Activated CD8-positive, alpha-beta memory T cell treated with anti-CD3 and anti-CD28 coated beads for 24 hours (primary cell): ENCODE measurements around the gene CACNA1D.

Source experiments
- DNase-seq: peaks from one replicate; pipeline ENCODE4 v3.0.0-alpha.2; 2020

Gene CACNA1D

DNA sequence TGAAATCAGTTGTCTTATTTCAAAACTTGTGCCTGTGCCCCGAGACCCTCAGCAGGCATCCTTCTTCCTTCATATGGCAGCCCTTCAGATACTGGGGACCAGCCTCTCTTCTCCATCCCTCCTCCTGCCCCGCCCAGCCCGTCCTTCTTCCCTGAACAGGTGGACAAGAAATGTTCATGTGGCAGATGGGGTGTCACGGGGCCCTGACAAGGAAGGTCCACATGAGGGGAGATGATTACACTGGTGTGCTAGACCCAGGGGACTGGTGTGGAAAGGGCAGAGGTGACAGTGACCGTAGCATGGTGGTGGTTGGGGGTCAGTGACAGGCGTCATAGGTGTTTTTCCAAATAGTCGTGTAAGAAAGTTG lies 200.9 kb downstream of the CACNA1D start:
- no peak for DNase-seq

DNA sequence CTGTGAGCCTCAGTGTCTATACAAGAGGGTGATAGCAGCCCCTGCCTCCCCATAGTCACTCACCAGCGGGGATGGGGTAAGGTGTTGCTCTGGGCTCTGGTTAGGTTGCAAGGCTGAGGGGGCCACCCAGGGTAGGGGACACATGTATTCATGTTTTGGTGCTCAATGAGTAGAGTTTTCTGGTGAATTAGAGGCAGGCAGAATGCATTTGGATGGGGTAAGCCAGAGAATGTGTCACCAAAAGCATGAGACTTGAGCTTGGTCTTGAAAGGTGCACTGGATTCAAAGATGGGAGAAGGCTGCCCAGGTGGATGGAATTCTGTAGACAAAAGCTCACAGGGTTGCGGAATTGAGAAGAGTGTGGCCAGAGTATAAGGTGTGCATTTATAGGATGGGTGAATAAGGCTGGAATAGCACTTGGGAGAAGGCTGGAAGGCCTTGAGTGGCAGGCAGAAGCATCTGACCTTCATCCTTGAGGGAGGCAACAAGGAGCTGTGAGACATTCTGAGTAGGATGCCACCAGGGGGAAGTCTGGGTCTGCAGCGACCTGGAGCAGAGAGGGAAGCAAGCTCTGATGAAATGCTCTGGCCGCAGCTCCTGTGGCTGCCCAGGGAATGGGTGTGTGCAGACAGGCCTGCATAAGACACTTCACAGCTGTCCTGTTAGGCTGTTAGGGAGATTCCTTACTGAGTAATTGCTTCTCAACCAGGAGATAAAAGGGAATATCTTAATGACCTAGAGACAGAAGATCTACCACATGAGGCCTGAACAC lies 202.2 kb downstream of the CACNA1D start:
- no peak for DNase-seq

DNA sequence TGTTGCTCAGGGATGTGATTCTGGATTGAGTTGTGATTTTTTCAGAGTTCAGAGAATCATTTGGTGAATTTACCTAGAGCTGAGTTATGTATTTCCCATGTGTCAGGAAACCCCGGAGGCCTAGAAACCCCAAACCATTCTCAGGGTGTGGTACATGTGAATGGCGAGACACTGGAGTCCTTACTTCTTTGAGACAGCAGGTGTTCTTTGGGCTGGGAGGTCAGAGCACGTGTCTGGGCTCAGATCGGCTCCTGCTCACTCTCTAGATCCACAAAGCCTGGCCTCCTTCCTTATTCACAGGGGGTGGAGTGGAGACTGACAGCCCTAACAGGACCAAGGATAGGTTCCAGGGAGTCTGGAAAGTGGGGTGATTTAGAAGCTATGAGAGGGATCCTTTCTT lies 206.0 kb downstream of the CACNA1D start:
- no peak for DNase-seq

DNA sequence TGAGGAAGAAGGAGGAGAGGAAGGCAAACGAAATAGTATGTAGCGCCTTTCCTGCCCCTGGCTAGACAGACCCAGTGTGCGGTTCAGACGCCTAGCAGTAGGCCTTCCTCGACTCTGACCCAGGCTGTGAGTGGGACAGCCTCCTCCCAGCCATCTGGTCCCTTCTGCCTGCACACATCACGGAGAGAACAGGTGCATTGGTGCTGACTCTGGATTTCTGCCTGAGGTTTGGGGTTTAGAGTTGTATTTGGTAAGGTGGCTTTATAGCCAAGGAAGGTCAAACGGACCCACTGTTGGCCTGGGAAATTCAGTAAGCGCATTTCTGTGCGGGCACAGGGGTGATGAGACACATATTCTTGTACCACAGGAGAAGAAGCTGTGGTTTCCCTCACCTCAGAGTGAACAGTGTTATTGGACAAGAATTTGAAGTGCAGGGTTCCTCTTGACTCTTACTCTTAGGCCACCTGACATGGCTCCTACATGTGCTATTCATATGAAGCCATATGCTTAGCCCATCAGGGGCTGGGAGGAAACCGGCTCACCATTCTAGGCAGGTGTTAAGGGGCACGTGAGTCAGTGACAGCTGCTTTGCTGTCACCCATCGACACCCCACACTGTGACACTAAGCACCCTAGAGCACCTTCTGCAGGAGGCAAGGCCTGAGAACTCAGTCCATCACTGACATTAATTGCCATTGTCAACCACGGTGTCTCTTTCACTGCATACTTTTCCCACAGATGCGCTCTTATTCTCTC lies 208.5 kb downstream of the CACNA1D start:
- peak; percentile 24 for DNase-seq

DNA sequence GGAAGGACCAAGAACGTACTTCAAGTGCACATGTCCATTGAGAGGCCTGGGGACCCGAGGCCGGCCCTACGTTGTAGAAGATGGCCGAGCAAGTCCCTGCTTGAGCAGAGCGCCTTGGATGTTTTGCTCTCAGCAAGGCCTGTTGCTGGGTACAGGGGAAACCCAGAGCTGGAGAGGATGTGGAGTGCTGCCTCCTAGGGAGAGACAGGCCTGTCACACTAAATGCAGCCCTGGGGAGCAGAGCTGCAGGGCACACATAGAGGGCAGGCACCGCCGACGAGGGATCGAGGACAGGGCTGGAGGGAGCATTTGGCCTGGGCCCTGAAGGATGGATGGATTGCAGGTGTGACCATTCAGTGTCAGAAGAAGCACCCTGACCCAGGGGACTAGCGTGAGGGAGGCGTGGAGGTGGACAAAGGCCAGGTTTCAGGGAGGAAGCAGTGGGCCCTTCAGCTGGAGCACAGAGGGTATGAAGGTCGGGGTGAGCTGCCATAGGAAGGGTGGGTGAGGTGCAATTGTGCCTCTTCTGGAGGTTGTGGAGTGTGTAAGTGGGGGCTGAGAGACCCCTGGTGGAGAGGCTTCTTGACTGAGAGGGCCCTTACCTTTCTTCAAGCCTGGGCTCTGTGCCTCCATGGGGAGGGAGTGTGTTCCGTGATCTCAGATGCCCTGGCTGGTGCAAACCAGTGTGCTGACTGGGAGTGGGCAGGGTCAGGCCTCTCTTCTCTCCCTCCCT lies 209.4 kb downstream of the CACNA1D start:
- DNase-seq: peak; percentile 45

DNA sequence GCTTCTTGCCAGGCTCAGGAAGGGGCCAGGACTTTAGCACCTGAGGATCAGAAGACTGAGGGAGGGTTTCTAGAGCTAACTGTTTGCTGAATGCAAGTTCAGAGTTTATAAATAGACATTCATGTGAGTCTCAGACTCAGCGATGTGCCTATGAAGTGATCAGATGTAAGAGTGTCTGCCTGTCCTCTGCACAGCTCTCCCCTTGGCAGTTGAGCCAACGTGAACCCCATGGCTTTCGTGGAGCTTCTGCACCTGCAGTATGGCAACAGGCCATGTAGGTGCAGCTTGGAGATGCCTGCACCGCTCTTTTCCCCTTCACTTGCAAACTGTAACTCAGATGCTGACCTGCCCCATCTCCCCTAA lies 209.9 kb downstream of the CACNA1D start:
- peak; percentile 24 for DNase-seq

DNA sequence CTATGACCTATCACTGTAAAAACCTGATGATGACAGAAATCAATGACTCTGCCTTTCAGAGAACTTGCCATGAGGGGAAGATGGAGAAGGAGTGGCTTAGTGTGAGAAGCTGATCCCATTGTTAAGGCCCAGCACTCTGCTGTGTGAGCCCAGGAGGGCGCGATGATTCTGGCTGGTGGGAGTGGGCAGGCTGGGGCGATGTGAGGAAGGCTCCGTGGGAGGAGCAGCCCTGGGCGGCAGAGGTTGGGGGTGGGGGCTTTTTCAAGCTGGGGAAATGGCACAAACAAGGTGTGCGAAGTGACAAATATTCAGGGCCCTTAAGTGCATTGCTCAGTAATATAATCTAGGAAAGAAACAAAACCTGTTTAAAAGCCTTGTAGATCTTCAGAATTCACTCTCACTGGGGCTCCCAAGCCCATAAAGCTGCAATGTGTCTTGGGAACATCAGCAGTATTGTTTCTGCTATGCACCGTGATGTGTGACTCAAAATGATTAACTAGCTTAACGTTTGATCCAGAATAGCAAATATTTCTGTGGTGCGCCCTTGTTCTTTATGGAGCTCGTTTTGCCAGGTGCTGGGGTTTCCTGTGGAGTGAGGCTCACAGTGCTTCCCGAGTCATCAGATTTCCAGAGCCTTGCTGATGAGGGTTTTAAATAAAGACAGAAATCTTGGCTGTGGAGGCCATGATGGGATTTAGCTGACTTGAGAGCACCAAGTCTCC lies 210.8 kb downstream of the CACNA1D start:
- no peak for DNase-seq

DNA sequence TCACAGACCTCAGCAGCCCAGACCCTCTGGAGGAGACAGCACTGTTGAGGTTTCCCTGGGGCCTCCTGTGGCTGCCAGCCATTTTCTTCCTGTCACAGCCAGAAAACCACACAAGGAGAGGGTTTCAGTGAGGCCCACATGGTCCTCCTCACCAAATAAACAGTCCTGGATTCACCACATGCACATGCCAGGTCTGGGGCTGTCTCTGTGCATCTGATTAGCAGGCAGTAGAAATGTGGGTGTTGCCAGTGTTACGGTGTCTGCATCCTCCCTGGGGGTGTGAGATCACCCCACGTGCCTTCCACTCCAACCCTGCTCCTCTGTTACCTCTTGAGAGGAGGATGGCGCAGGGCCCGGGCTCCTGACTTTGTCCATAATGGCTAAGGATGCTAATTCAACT lies 211.4 kb downstream of the CACNA1D start:
- DNase-seq: peak; percentile 49

DNA sequence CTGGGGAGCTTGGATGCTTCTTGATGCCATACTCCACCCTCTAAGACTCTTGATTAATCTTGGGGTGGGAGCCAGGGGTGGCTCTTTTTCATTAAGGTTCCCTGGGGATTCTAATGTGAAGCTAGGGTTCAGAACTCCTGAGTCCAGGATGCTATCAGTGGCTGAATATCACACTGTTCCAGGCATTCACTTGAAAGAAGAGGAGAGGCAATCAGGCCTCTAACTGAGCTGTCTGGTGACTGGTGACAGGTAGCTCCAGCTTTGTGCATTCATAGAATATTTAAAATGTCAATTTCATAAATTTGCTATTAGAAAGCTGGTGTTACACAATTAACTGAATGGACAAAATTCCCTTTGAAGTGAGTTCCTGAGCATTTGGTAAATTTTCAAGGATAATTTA lies 212.8 kb downstream of the CACNA1D start:
- DNase-seq: no peak

DNA sequence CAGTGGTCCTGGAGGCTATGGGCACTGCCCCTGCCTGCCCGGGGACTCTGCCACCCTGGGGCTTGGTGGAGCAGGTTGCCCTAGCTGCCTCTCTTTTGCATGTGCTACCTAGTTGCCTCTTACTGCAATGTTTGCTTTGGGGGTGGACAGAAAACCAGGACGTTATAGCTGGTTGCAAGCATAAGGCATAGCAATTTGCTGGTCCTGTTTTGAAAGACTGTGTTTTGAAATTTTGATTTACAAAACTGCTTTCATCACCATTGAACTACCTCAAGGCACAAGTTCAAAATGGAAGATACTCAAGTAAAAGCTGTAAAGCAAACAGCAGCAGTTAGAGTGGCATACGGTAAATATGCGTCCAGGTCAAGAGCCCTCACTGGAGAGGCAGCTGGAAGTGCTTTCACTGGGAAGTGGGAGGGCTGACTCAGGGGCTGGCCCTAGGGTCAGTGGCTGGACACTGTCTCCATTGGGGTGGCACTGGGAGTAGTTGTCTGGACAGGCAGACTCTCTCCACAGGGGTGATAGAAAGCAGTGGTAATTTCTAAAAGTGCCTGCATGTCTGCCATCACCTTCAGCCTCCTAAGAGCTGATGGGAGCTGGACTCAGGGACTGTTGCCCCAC lies 213.7 kb downstream of the CACNA1D start:
- DNase-seq: peak; percentile 32

DNA sequence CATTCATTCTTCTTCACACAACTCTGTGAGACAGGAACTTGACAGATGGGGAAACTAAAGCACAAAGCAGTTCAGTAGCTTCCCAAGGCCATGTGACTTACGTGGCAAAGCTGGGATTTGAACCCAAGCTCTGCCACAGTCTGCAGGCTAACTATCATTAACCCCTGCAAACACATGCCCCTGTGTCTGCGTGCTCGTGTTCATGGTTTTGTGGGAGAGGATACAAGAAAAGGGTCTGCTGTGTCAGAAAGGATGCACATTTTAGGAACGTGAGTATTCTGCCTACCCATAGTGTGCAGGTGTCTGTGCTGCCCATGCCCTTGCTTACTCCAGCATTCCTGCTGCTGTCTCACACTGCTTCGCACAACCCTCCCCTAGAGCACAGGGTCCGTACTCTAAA lies 214.8 kb downstream of the CACNA1D start:
- DNase-seq: peak; percentile 43

DNA sequence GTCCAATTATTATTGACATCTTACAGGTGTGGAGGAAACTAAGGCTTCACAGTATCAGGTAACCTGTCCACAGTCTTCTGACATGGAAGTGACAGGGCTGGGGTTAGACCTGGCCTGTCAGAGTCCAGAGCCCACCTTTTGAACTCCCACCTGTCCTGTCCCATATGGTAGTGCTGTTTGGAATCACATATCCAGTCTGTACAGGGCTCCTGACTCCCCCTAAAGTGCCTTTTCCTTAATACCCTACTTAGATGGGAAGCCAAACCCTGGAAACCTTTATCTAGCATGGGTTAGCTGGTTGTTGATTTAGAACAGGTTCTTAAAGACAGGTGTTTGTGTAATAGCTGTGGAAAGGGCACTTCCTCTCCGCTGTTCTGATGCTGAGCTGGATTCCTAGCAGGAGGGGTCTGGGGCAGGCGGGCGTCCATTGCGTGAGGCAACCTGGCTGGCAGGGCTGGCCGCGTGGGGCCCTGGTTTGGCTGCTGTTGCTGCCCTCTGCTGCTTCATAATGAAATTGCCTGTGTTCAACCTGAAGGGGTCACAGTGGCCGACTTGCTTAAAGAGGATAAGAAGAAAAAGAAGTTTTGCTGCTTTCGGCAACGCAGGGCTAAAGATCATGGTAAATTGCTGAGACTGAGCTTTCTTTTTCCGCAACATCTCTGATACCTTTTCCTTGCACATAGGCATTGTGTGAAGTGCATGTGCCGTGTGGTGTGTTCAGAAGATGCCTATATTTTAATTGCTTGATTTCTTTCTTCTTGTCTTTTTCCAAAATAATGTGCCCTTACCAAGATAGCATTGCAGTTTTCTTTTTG lies 215.7 kb downstream of the CACNA1D start:
- DNase-seq: peak; percentile 81

DNA sequence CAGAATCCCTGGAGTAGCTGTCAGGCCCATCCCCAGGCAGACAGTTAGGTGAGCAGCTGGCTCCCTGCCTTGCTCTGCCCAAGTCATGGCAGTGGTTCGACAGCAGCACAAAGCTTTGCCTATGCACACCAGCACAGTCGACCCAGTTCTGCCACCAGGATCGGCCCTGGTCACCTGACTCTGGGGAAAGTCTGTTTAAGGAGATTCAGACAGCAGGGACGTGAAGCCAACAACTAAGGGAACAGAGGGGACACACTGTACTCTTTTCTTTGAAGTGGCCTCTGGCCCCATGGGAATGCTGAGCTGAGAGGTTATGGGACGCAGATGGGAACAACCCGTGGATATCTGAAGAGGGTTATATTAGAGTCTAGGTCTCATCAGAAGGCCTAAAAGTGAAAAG lies 217.0 kb downstream of the CACNA1D start:
- peak; percentile 32 for DNase-seq

DNA sequence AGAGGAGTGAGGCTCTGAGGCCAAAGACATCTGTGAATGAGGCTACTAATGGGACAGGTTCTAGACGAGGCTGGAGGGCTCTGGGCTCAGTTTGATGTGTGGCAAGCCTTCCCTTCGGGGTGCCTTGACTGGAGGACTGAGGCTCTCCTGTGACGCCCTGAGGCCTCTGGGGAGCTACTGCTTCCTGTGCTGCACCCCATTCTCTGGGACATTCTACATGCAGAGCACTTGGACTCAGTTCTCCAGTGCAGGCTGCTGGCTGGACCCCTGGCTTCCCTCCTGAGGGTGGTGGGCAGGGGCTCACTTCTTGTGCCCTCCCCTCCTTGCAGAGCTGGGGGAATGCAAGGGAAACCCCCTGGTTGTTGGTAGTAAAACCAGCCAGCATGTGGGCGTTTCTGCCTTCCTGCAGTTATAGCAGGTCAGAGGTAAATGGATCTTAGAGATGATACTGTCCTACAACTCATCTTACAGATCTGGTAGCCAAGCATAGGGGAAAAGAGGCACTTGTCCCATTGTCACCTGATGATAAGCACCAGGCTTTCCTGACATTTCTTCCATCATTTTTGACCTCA lies 218.5 kb downstream of the CACNA1D start:
- no peak for DNase-seq

DNA sequence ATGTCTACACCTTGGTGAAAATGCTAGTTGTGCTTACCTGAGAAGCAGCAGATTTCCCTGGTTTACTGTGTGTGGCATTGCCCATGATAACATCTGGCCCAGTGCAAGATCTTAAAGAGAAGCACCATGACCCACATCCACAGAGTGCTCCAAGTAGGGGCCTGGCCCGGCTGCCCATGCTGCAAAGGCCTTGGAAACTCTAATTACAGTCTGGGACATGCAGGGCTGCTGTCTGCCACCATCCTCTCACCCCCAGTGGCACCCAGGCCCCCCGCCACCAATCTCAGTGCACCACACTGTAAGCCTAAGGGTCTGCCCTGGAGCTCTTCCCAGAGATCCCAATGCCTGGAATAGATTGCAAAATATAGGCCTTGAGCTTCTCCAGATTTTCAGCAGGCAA lies 219.2 kb downstream of the CACNA1D start:
- DNase-seq: no peak

DNA sequence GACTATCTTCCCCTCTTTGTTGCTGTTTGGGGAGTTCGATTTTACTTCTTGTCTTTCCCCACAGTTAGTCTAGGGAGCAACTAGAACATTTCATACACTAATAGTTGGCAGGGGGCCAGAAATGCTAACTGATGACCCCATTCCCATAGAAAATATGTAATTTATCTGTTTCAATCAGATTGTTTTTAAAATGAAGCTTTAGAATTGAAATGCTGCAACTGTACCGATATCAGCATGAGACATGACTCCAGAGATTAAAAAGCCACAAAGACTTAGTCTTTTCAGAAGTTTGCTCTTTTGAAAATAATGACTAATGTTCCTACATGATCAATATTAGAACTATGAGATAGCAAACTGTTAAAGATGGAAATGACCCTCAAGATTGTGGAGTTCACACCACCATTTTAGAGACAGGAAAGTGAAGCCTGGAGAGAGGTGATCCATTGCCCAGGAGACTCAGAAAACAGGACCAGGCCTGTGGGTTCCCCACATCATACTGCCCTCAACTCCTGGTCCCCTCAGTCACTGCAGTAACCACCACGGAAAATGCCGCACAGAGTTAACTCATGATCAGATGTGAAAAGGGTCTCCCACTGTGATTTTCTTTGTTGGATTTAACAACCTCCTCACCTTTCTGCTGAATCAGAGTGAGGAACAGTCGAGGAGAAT lies 221.5 kb downstream of the CACNA1D start:
- DNase-seq: no peak

DNA sequence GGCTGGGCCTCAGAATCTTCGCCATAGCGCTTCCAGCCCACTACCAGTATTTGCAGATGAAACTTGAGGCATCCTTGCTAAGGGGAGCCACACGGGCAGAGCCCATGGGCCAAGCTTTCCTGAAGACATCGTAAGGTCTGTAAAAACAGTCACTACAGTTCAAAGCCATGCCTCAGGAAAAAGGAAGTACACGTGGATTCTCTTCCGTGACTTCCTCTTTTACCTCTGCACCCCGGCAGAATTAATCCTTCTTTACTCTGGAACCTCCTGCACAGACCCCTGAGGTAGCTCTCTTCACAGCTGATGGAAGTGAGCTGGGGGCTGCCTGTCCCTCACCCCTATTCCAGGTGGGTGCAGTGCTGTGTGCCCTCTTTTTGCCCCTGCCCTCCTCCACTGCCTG lies 222.6 kb downstream of the CACNA1D start:
- DNase-seq: no peak

DNA sequence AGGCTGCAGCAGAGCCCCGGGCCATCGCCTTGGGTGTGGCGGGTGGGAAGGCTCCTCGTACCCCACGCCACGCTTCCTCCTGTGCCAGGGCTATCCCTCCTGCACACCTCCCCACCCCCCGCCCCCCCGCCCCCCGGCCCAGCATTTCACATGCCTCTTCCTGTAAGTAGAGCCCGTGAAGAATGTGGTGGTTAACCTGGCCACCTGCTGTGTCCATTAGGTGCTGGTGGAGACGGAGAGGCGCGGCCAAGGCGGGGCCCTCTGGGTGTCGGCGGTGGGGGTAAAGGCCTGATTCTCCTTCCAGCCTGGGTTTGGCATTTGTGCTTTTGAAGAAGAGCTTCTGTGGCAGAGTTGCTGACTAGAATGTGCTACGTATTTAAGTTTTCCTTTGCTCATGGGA lies 224.1 kb downstream of the CACNA1D start:
- DNase-seq: no peak

DNA sequence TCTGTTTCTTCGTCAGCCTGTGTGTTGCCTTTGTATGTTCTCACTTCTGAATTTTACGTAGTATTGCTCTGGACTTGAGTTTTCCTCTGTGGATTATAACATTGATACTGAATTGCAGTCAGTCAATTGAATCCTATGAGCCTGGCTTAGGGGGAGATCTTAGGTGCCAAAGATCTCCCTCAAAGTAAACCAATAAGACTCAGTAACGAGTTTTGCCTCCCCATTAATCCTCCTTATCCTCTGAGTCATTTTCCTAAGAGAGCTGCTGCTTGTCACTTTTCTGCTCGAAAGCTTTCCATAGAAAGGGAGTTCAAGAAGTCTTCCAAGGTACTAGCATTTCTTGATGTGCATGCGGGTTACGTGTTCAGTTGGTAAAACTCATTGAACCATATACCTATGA lies 225.4 kb downstream of the CACNA1D start:
- DNase-seq: no peak

DNA sequence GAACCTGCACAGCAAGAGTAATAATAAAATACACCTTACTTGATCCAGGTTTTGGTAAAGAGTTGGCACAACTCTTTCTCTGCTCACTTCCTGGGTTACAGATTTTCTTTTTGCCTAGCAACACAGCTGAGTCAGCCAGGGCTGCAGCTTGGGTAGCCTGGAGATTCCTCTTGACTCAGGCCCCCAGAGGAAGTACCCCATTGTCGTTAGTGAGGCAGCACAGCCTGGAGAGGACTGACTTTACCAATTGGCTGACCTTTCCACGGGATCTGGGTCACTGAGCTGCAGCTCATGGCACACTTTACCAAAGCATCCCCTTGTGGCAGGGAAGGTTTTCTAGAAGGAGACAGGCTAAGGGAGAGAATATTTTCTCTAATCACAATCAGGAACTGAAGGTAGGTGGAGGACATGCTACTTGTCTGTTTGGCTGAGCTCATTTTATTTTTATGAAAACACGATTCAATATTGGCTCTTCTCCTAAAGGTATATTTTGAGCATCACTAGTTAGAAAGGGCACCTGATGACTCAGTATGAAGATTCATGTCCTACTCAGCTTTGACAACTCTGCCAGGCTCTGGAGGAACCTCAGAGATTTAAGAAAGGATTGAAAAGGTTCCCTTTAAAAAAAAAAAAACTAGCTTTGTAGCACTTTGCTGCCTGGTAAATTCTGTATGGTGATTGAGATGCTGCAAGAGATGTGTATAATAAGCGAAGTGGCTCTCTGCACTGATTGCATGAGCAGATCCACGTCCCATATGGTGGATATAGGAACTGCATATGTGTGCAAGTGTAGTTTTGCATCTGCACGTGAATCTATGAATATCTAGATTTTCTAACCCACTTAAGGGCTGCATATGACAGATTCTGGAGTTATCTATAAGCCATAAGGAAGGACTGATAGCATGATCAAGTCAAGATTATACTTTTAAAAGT lies 227.0 kb downstream of the CACNA1D start:
- DNase-seq: no peak
